NCI-H1436 (cell line): Measurements from ENCODE around the gene GABRA5.
"Not testable (repeated sequence)": the region's sequence is repeated elsewhere in the genome, so short reads cannot be mapped to it uniquely, and the experiment has no call there.

Experiments
- DNase-seq: peaks from one replicate; lab custom pipeline; 2025; lab: John Stamatoyannopoulos, UW

Gene GABRA5

GRCh38 chr15:26877831-26878230, 11.0 kb downstream of the GABRA5 start:
- DNase-seq, result no peak

- no peak for DNase-seq
These were observed 12.8 kb downstream of the GABRA5 start for GRCh38 chr15:26879706-26880105.

GRCh38 chr15:26882112-26882511, 15.2 kb downstream of the GABRA5 start:
- DNase-seq, result no peak

- no peak for DNase-seq
These were observed 15.9 kb downstream of the GABRA5 start for GRCh38 chr15:26882616-26883365.

- DNase-seq, result no peak
These were observed 16.6 kb downstream of the GABRA5 start for GRCh38 chr15:26883466-26883865.

- DNase-seq, result no peak
These were observed 19.7 kb downstream of the GABRA5 start for GRCh38 chr15:26886566-26886965.

- no peak for DNase-seq
These were observed 21.2 kb downstream of the GABRA5 start for GRCh38 chr15:26887926-26888666.

GRCh38 chr15:26888761-26889160, 21.9 kb downstream of the GABRA5 start:
- DNase-seq, result no peak

- DNase-seq, result peak; percentile 25
These were observed 22.5 kb downstream of the GABRA5 start for GRCh38 chr15:26889298-26889898.

GRCh38 chr15:26890451-26890850, 23.6 kb downstream of the GABRA5 start:
- no peak for DNase-seq

GRCh38 chr15:26890988-26891387, 24.1 kb downstream of the GABRA5 start:
- no peak for DNase-seq

- peak; percentile 4 for DNase-seq
These were observed 24.8 kb downstream of the GABRA5 start for GRCh38 chr15:26891448-26892181.

- DNase-seq, result no peak
These were observed 25.3 kb downstream of the GABRA5 start for GRCh38 chr15:26892182-26892518.

GRCh38 chr15:26892678-26893077, 25.8 kb downstream of the GABRA5 start:
- no peak for DNase-seq

GRCh38 chr15:26893351-26894065, 26.6 kb downstream of the GABRA5 start:
- DNase-seq, result no peak

GRCh38 chr15:26894181-26894580, 27.3 kb downstream of the GABRA5 start:
- DNase-seq, result no peak

GRCh38 chr15:26895346-26895745, 28.5 kb downstream of the GABRA5 start:
- not testable (repeated sequence) for DNase-seq

GRCh38 chr15:26899658-26900057, 32.8 kb downstream of the GABRA5 start:
- DNase-seq, result no peak

GRCh38 chr15:26901041-26901440, 34.2 kb downstream of the GABRA5 start:
- no peak for DNase-seq

GRCh38 chr15:26910715-26911114, 43.9 kb downstream of the GABRA5 start:
- no peak for DNase-seq

GRCh38 chr15:26921433-26921832, 54.6 kb downstream of the GABRA5 start:
- no peak for DNase-seq

GRCh38 chr15:26926081-26926480, 59.2 kb downstream of the GABRA5 start:
- DNase-seq, result no peak
